NCI-H2227 (cell line): ENCODE measurements around the gene USP40.

Source experiments
- DNase-seq: peaks from one replicate; lab custom pipeline; 2025; ENCODE audit not compliant: unreplicated experiment; lab: John Stamatoyannopoulos, UW

Gene USP40

GRCh38 chr2:233563663-233564430 is 2.7 kb downstream of the USP40 start:
- no peak for DNase-seq

DNA sequence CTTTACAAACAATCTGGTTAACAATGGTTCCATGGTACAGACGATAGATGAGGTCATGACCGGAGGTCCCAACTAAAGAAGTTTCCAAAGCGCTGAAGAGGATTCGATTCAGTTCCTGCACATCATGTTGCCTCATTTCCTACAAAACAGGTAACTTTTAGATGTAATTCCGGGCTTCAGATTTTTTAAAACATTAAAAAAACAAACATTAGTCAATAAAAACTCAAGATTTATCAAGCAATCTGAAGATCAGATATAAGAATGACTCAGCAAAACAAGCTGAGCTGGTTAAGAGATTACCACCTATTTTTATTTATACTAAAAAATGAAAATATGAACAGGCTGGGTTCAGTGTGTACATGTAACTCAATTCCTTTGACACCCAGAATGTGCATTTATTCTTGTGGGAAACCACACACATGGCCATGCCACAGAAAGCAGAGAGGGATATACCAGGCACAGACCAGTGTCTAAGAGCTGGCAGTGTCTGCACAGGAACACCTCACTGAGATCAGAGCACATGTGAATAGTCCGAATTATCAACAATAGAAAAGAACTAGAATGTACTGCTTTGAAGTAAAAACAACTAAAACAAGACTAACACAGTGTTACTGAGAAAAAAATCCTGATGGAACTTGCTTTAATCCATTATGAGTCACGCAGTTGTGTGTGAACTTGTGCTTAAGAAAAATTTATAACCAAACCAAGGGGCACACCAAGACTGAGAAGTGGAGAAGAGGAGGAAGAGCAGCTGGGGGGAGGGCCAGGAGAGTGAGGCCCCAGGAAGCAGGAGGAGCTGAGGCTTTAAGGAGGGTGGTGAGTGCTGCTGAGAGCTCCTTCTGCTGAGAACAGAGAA is 9.5 kb downstream of the USP40 start:
- DNase-seq, result no peak

DNA sequence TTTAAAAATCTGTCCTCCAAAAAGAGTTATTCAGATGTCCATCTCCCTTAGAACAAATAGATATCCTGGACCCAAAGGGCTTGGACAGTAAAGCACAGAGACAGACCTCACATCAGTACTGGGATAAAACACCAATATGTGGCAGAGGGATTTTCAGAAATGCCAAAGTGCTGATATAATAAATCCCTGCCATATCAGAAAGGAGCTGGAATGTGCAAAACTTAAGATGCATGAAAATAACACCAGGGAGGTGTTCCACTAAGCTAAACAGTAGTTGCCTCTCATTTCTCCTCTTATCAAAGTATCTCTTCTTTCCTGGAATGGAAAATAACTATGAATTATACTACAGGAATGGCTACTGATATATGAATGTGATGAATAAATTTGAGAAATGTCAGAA is 13.2 kb downstream of the USP40 start:
- DNase-seq, result no peak

GRCh38 chr2:233551491-233551890 is 15.1 kb downstream of the USP40 start:
- no peak for DNase-seq

DNA sequence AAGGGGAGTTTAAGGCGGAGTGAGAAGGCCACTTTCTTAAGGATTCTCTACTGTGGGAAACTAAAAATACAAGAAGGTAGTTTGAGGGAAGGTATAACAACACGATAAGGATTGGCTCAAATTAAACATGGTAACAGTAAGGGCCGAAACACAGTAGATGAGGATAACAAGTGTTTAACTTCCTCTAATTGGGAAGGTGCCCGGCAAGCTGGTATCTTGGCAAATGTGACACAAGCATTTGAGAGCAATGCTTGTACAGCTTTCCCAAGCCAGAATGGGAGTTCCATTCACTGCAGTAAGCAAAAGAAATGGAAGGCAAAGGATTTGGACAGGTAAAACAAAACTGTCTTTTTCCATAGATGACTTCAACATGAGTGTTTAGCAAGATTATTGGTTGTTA is 19.8 kb downstream of the USP40 start:
- no peak for DNase-seq

- DNase-seq, result no peak
Observed at GRCh38 chr2:233546101-233546500, 20.5 kb downstream of the USP40 start.

DNA sequence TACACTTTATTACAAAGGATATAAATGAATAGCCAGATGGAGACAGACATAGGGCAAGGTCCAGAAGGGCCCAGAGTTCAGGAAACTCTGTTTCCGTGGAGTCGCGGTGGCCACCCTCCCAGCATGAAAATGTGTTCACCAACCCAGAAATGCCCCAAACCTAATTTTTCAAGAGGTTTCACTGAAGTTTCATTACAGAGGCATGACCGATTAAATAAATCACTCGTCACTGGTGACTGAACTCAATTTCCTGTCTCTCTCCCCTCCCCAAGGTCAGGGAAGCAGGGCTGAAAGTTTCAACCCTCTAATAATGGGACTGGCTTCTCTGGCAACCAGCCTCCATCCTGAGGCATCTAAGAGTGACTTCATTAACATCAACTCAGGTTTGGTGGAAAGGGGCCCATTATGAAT is 22.4 kb downstream of the USP40 start:
- no peak for DNase-seq

- no peak for DNase-seq
Observed at GRCh38 chr2:233542507-233542906, 24.1 kb downstream of the USP40 start.

DNA sequence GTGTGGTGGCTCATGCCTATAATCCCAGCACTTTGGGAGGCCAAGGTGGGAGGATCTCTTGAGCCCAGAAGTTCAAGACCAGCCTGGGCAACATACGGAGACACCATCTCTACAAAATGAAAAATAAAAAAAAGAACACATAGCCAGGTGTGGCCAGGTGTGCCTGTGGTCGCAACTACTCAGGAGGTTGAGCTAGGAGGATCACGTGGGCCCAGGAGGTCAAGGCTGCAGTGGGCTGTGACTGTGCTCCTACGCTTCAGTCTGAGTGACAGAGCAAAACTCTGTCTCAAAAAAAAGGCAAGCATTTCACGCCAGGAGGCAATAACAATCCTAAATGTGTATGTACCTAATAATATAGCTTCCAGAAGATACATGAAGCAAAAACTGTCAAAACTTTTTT is 27.8 kb downstream of the USP40 start:
- DNase-seq, result no peak

GRCh38 chr2:233535271-233535670 is 31.3 kb downstream of the USP40 start:
- DNase-seq, result no peak

DNA sequence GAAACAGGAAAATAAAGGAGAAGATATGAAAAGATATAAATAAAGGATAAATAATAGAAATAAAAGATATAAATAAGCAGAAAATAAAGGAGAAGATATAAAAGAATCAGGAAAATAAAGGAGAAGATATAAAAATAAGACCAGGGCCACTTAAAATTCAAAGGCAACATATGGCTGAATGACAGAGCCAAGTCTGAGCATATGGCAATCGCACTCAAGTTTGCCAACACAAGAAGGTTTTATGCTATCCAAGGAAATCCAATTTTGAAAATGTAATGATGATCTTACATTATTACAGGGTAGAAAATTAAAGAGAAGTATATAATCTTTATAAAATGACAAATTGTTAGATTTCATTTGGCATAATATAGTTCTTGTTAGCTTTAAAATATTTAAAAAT is 33.6 kb downstream of the USP40 start:
- DNase-seq, result no peak

DNA sequence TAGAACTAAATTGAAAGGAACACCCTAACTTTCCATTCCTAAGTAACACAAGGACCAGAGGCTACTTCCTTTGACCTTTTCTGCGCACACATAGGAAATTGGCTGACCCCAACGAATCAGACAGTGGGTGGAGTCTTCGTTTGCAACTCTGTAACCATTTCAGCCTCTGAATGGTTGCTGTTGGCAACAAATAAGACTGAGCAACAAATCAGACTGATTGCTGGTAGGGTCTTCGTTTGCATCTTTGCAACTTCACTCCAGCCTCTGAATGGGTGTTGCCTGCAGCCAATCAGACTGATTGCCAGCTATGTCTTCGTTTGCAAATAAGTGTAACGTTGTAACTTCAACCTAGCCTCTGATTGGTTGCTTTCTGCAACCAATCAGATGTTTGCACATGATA is 34.6 kb downstream of the USP40 start:
- no peak for DNase-seq

GRCh38 chr2:233530381-233530780 is 36.2 kb downstream of the USP40 start:
- DNase-seq, result no peak

- no peak for DNase-seq
Observed at GRCh38 chr2:233528182-233528581, 38.4 kb downstream of the USP40 start.

- DNase-seq, result no peak
Observed at GRCh38 chr2:233525791-233526190, 40.8 kb downstream of the USP40 start.

DNA sequence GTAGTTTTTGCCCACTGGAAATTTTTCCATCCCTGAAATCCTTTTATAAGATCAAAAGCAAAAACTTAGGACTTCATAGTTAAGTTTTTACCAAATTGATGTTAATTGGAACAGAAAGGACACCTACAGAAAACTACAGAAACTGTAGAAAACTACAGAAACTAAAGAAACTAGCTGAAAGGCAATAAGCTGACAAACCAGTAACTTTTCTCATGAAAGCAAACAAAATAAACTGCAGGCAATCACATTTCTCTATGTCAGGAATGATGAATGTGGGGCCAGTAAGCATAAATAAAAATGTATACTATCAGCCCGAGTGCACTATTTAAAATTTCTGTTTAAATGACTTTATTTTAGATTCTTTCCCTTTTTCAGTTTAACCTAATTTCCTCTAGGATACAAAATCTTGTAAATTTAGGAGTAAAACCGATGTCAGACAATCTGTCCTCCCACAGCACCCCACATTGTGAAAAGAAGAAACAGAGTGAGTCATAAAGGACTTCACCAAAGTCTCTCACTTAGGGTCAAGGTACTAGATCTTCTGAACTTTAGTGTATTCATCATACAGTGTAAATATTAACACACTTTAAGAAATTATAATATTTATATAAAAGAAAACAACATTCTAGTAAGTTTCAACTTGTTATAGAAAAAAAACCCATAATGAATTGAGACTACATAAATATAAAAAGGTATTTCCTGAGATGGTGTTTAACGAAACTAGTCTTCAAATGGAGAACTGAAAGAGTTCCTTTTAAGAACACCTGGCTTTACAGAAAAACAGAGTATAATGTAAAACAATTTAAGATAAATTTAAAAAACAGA is 46.6 kb downstream of the USP40 start:
- DNase-seq, result no peak

DNA sequence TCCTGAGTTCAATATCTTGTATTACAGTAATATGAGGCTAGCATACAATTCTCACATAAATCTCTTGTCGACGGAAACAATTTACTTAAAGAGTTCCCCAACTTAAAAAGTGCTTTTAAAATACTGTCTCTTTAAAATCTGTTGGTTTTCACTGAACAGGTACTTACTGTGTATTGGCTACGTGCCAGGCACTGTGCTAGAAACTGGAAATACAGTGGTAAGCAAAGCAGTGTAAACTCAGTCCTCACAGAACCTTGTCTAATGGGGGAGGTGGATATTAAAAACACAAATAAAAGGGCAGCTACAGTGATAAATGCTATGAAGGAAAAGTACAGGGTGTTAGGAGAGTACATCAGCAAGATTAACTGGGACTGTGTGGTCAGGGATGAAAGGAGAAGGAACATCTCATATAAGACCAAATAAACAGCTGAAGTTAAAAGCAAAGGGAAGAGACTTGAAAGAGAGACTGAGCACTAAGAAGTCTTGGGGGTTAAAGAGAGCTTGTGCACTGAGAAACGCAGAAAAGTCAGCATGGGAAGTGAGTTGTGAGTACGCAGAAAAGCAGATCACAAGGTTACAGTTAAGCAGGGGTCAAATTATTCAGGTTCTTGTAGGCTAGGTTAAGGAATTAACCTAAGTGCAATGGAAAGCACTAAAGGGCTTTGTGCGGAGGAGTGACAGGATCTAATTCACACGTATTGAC is 52.5 kb downstream of the USP40 start:
- no peak for DNase-seq

- DNase-seq, result no peak
Observed at GRCh38 chr2:233503947-233504637, 62.5 kb downstream of the USP40 start.

DNA sequence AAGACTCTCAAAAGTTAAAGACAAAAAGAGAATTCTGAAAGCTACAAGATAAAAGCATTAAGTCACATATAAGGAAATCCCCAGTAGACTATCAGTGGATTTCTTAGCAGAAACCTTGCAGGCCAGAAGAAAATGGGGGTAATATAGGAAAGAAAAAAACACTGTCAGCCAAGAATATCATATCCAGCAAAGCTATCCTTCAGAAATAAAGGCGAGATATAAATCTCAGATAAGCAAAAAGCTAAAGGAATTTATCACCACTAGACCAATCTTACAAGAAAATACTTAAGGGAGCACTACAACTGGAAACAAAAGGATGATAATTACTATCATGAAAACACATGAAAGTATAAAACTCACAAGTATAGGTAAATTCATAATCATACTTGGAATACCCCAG is 63.1 kb downstream of the USP40 start:
- DNase-seq, result no peak
